ENCODE data around the gene NHLRC2. TPM values are rescaled to one million over a fixed set of nuclear protein-coding genes. Genes with fewer than 3 reads are reported as not detected.

The NHLRC2 gene
- total and polyA plus RNA-seq, 2 of the 13 experiments (the other 11 are each of a cell fraction or from before 2014, with no cell fraction given) = 7.6 to 12.7 TPM

DNA sequence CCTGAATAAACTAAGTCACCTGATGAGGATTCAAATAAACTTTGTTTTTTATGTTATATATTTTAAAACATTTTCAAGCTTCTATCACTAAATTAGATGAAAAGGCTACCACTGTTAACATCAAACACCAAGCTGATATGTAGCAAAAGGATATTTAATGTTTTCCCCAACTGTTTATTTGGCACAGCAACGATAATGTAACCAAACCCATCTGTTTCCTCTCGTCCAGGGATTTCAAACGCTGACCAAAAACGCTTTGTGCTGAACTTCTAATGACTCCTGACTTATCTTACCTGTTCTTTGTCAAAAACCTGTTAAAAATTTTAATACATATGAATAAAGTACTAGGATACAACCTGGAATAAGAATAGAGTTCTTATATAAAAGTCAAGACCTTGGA, 31.1 kb upstream of the NHLRC2 start:
- no peak for FAIRE-seq
- BruUV-seq (replicated peaks) = no TSS peak
- Histone ChIP-seq H3K4me2 (ENCODE audit: low read depth, low read length) (no peak overlapping the region), H2AFZ (ENCODE audit: low read length) (no peak overlapping the region), H3K79me2 (ENCODE audit: insufficient read depth, low read length) (no peaks in the 10 kb centered on the region), H3K4me1 (ENCODE audit: insufficient read depth, low read length) (no peaks in the 10 kb centered on the region), H3K9ac (ENCODE audit: insufficient read depth, low read depth, low read length) (no peak overlapping the region), H4K20me1 (ENCODE audit: insufficient read depth, low read length) (no peaks in the 10 kb centered on the region), H3K4me3 (replicated peaks in 1 of 3; ENCODE audit: insufficient read depth in 1 of 3, low read depth in 2 of 3, low read length in 3 of 3) (no peak overlapping the region), H3K9me3 (ENCODE audit: low read length) (no peaks in the 10 kb centered on the region), H3K27ac (ENCODE audit: extremely low read length, insufficient read depth, low read length) (no peak overlapping the region), H3K36me3 (replicated peaks in 1 of 2; ENCODE audit: control insufficient read depth in 1 of 2, insufficient read depth in 2 of 2, low read length in 2 of 2) (no peaks in the 10 kb centered on the region), H3K27me3 (ENCODE audit: control insufficient read depth in 1 of 2, insufficient read depth in 2 of 2, low read length in 2 of 2) (peaks cover 0 to 3% of the 10 kb centered on the region in 2 experiments; a peak in 1 of 5 replicates)
- in situ Hi-C loops (cut with HindIII; ENCODE audit: extremely low pct_ligation_motif_present, low pct_unique_long_range_greater_than_20kb) = no loop called here
- intact Hi-C loops (cut with micrococcal nuclease; ENCODE audit: unreplicated experiment) = no loop called here
- DNase-seq (ENCODE audit: low spot score) = no peak
- POLR2A ChIA-PET = no interaction called here
- WGBS (ENCODE audit: low lambda C conversion rate) = 8% methylated on average over 4 of the region's 4 CpGs
- TF ChIP-seq, protein P1, sequence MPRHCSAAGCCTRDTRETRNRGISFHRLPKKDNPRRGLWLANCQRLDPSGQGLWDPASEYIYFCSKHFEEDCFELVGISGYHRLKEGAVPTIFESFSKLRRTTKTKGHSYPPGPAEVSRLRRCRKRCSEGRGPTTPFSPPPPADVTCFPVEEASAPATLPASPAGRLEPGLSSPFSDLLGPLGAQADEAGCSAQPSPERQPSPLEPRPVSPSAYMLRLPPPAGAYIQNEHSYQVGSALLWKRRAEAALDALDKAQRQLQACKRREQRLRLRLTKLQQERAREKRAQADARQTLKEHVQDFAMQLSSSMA (CRISPR knock-in tag; IDR thresholded peaks at IDR 0.05) = no peak
- TF ChIP-seq, protein P2, sequence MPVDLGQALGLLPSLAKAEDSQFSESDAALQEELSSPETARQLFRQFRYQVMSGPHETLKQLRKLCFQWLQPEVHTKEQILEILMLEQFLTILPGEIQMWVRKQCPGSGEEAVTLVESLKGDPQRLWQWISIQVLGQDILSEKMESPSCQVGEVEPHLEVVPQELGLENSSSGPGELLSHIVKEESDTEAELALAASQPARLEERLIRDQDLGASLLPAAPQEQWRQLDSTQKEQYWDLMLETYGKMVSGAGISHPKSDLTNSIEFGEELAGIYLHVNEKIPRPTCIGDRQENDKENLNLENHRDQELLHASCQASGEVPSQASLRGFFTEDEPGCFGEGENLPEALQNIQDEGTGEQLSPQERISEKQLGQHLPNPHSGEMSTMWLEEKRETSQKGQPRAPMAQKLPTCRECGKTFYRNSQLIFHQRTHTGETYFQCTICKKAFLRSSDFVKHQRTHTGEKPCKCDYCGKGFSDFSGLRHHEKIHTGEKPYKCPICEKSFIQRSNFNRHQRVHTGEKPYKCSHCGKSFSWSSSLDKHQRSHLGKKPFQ (CRISPR knock-in tag; IDR thresholded peaks at IDR 0.05; ENCODE audit: insufficient replicate concordance) = no peak
- no peak for TF ChIP-seq PAF1 (CRISPR knock-in tag; IDR thresholded peaks at IDR 0.05)
- TF ChIP-seq TAF1 (CRISPR knock-in tag; IDR thresholded peaks at IDR 0.05) = no peak
- no peak for TF ChIP-seq KMT2A (CRISPR knock-in tag; IDR thresholded peaks at IDR 0.05)
- CTCF ChIA-PET (ENCODE audit: low intra/inter-chr PET ratio, low total read pairs) = no interaction called here
- ATAC-seq = no peak

DNA sequence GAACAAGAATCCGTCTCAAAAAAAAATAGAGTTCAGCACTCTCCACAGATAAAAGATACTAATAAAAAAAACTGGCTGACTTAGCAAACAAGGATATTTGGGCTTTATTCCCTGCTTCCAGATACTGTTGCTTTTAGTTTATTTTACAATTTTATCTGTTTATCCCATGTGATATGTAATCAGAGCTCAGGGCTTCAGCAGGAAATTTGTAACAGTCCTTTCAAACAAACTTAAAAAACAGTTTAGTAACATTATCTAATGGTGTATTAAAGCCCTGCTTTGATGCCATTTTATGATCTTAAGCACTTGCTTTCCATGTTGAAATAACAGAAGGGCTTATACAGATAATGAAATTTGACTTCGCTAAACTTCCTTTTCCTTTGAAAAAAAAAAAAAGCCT, 28.7 kb upstream of the NHLRC2 start:
- WGBS (ENCODE audit: low lambda C conversion rate) = 68% methylated on average over 2 of the region's 2 CpGs
- CTCF ChIA-PET (ENCODE audit: low intra/inter-chr PET ratio, low total read pairs) = no interaction called here
- Histone ChIP-seq H3K36me3 (replicated peaks in 1 of 2; ENCODE audit: control insufficient read depth in 1 of 2, insufficient read depth in 2 of 2, low read length in 2 of 2) (no peaks in the 10 kb centered on the region), H3K9ac (ENCODE audit: insufficient read depth, low read depth, low read length) (no peak overlapping the region), H4K20me1 (ENCODE audit: insufficient read depth, low read length) (no peaks in the 10 kb centered on the region), H3K27ac (ENCODE audit: extremely low read length, insufficient read depth, low read length) (no peak overlapping the region), H3K79me2 (ENCODE audit: insufficient read depth, low read length) (no peaks in the 10 kb centered on the region), H3K27me3 (ENCODE audit: control insufficient read depth in 1 of 2, insufficient read depth in 2 of 2, low read length in 2 of 2) (0 out of 5 replicates have a peak, but pooled peaks cover 0 to 3% of the 10 kb centered on the region in 2 experiments), H2AFZ (ENCODE audit: low read length) (no peak overlapping the region), H3K4me1 (ENCODE audit: insufficient read depth, low read length) (no peaks in the 10 kb centered on the region), H3K9me3 (ENCODE audit: low read length) (no peaks in the 10 kb centered on the region), H3K4me3 (replicated peaks in 1 of 3; ENCODE audit: insufficient read depth in 1 of 3, low read depth in 2 of 3, low read length in 3 of 3) (no peak overlapping the region), H3K4me2 (ENCODE audit: low read depth, low read length) (no peak overlapping the region)
- TF ChIP-seq KLF12 (CRISPR knock-in tag; IDR thresholded peaks at IDR 0.05; ENCODE audit: borderline replicate concordance) (no peak), ZNF136 (CRISPR knock-in tag; IDR thresholded peaks at IDR 0.05; ENCODE audit: low read depth) (no peak), ELF1 (CRISPR knock-in tag; IDR thresholded peaks at IDR 0.05) (no peak), NFATC3 (CRISPR knock-in tag; IDR thresholded peaks at IDR 0.05) (no peak)
- TF ChIP-seq, protein P3, sequence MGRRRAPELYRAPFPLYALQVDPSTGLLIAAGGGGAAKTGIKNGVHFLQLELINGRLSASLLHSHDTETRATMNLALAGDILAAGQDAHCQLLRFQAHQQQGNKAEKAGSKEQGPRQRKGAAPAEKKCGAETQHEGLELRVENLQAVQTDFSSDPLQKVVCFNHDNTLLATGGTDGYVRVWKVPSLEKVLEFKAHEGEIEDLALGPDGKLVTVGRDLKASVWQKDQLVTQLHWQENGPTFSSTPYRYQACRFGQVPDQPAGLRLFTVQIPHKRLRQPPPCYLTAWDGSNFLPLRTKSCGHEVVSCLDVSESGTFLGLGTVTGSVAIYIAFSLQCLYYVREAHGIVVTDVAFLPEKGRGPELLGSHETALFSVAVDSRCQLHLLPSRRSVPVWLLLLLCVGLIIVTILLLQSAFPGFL (CRISPR knock-in tag; IDR thresholded peaks at IDR 0.05) = no peak
- intact Hi-C loops (cut with micrococcal nuclease; ENCODE audit: unreplicated experiment) (no loop called here), in situ Hi-C loops (cut with HindIII; ENCODE audit: extremely low pct_ligation_motif_present, low pct_unique_long_range_greater_than_20kb) (no loop called here)
- DNase-seq (ENCODE audit: low spot score) = no peak
- POLR2A ChIA-PET = no interaction called here
- FAIRE-seq = no peak
- BruUV-seq (replicated peaks) = no TSS peak
- no peak for ATAC-seq
